HG02852 (cell line): ENCODE data around the gene TYW1.
"Not testable (repeated sequence)": the region's sequence is repeated elsewhere in the genome, so short reads cannot be mapped to it uniquely, and the experiment has no call there.

Source experiments
- ATAC-seq: cut with Tn5 transposase; IDR thresholded peaks from one replicate; pipeline ENCODE4 v1.9.1; 2021; ENCODE audit warnings: mild to moderate bottlenecking, moderate library complexity; ENCODE audit not compliant: unreplicated experiment

Gene TYW1

GRCh38 chr7:67229018-67229417 lies 232.4 kb downstream of the TYW1 start:
- not testable (repeated sequence) for ATAC-seq

- not testable (repeated sequence) for ATAC-seq
These were observed 233.4 kb downstream of the TYW1 start for GRCh38 chr7:67230029-67230428.

DNA sequence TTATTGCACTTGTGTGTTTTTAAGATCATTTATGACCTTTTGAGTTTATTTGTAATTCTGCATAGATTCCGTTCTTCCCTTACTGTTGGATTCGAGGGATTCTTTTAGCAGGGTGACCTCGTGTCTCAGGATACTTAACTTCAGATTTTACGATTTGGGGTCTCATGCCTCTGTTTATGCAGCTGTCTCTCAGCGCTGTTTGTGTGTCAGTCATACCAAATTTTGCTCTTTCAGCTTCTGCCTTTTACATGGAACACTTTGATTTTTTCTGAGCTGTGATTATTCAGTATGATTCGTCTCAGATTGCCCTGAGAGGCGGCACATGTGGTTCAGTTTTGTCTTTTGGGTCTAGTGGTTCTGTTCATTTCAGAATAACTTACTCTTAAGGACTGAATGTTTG lies 236.9 kb downstream of the TYW1 start:
- ATAC-seq: not testable (repeated sequence)

GRCh38 chr7:67236216-67236615 lies 239.6 kb downstream of the TYW1 start:
- not testable (repeated sequence) for ATAC-seq

- ATAC-seq: not testable (repeated sequence)
These were observed 246.2 kb downstream of the TYW1 start for GRCh38 chr7:67242871-67243270.

- not testable (repeated sequence) for ATAC-seq
These were observed 251.7 kb downstream of the TYW1 start for GRCh38 chr7:67248364-67248763.

- ATAC-seq: no peak
These were observed 255.4 kb downstream of the TYW1 start for GRCh38 chr7:67251986-67252558.

DNA sequence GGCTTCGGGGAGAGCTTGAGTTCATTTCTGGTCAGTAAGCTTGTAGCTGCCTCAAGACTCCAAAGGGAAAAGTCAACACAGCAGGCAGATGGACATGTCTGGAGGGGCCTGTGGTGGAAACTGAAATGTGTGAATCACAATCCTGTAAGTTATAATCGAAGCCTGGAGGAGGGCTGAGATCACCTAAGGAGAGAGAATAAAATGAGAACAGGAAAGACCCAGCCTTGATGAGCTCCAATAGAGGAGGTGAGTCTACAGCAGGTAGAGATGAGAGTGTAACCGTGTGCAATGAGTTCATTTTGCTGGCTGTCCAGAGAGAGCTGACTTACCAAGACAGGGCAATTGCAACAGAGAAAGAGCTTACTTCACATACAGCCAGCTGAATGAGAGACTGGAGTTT lies 258.4 kb downstream of the TYW1 start:
- not testable (repeated sequence) for ATAC-seq

- ATAC-seq: not testable (repeated sequence)
These were observed 261.1 kb downstream of the TYW1 start for GRCh38 chr7:67257779-67258178.

DNA sequence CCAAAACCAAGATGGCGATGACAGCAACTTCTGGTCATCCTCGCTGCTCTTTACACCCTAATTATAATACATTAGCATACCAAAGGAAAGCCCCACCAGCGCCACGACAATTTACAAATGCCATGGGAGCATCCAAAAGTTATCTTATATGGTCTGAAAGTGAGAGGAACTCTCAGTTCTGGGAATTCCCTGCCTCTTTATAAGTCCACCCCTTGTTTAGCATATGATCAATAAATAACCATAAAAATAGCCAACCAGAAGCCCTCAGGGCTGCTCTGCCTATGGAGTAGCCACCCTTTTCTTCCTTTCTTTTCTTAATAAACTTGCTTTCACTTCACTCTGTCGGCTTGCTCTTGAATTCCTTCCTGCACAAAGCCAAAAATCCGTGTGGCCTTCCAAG lies 262.7 kb downstream of the TYW1 start:
- ATAC-seq: not testable (repeated sequence)

DNA sequence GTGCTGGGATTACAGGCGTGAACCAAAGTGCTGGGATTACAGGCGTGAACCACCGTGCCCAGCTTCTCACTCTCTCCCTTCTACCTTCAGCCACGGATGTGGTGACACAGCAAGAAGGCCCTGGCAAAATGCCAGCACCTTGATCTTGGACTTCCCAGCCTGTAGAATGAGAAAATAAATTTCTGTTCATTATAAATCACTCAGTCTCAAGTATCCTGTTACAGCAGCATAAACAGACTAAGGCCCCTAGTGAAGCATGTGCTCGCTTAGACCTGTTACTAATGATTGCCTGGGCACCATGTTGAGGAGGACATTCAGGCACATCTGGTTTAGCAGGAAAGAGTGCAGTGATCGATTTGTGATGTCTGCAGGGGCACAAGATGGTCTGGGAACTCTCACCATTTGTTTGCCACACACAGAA lies 263.5 kb downstream of the TYW1 start:
- ATAC-seq: not testable (repeated sequence)

DNA sequence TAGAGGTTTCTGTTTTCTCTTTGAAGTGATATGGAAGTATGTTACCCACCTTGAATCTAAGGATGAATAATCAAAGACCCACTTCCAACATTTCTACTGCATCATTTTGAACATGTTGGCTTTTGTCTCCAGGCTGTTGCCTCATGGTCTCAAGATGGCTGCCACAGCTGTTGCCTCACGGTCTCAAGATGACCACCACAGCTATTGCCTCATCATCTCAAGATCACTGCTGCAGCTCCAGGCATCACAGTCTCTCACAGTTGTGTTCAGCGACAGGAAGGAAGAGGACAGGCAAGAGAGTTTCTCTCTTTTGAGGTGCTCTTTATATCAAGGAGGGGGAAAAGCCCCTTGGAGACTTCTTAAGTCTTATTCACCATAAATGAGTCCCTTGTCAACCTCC lies 267.4 kb downstream of the TYW1 start:
- ATAC-seq: not testable (repeated sequence)

DNA sequence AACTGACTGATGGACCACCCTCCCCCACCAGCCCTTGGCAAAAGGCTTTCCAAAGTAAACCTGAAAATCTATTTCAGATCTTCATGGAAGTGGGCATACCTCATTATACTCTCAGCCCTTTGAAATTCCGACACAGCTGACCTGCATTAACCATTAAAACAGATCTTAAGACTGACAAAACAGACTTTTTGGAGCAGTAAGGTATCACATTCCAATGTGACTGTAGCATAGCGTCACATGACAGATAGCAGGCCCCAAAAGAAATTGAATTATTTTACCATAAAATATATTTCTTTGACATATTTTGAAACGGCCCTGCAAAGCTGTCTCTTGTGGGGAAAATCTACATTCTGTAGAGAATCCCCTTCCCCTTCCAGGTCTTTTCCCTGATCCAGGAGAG lies 269.4 kb downstream of the TYW1 start:
- not testable (repeated sequence) for ATAC-seq

DNA sequence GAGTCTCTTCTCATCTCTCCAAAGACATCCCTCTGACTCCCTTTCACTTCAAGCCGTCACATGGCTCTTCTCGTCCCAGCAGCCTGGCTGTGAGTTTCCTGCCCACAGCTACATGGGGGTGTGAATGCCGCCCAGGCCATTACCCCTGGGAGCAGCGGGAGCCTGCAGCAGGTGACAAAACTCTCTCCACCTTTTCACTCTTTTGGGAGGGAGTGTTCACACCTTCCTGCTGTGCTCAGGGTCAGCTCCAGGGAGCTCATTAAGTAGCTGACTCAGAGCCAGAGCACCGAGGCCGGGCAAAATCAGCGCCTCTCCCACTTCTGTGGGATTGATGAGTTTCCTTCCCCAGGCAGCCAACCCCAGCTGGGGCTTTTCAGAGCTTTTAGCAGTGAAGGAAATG lies 271.3 kb downstream of the TYW1 start:
- ATAC-seq: no peak

GRCh38 chr7:67269916-67270315 lies 273.3 kb downstream of the TYW1 start:
- ATAC-seq: not testable (repeated sequence)
